Pancreas (tissue), 10 donors: Measurements from ENCODE around the gene MYOG. TPM values are rescaled to one million over a fixed set of nuclear protein-coding genes. Genes with fewer than 3 reads are reported as not detected.

Experiments
- ATAC-seq, 4 donors: fragments of 200-7000 bp; cut with Tn5 transposase; one replicate each; pipeline versions ENCODE4 v1.8.0 to v1.9.1; 2020; ENCODE audit warnings: mild to moderate bottlenecking in 4 of 4, moderate library complexity in 4 of 4
- DNase-seq, 6 donors: peaks; one replicate each; pipeline ENCODE4 v3.0.0-alpha.2; 2020
- FAIRE-seq: peaks from 2 replicates; lab custom pipeline; 2012; peaks lifted over from hg19 to GRCh38; lab: Jason Lieb, UNC
- H3K27ac ChIP-seq, 4 donors: fragments of 200-600 bp; sonication (generic); 1 replicate in 3 of 4; 2 replicates in 1 of 4; pipeline versions ENCODE4 v1.5.0 to v1.8.0; 2020
- H3K27me3 ChIP-seq, 4 donors: fragments of 200-600 bp; one replicate each; pipeline ENCODE4 v1.8.0; 2021
- H3K36me3 ChIP-seq, 3 donors: fragments of 200-600 bp; sonication (generic) in 1 of 3; one replicate each; pipeline versions ENCODE4 v1.5.0 to v1.8.0; 2020 to 2021
- H3K4me1 ChIP-seq, 3 donors: fragments of 200-600 bp; one replicate each; pipeline ENCODE4 v1.8.0; 2021
- H3K4me3 ChIP-seq, 4 donors: fragments of 200-600 bp; sonication (generic) in 2 of 4; one replicate each; pipeline versions ENCODE4 v1.5.0 to v1.8.0; 2020 to 2021
- H3K9me3 ChIP-seq, 4 donors: fragments of 200-600 bp; one replicate each; pipeline ENCODE4 v1.8.0; 2021
- CTCF ChIP-seq, 4 donors: fragments of 200-600 bp; sonication (generic) in 3 of 4; IDR thresholded peaks; one replicate each; pipeline versions ENCODE4 v1.5.0 to v1.8.0; 2021; ENCODE audit warnings: antibody characterized with exemption in 4 of 4
- WGBS, 2 donors: extraction: QIAGEN DNeasy Blood & Tissue Kit; methylation state at CpG; one replicate each; pipeline ENCODE4 v1.1.7; 2013; 5-methylcytosine and 5-hydroxymethylcytosine counted together
- intact Hi-C, 3 donors: fragments of 100-400 bp; cut with DNase I; formaldehyde crosslinking; loops; one replicate each; pipeline versions ENCODE4 v1.11.1 to v1.14.2; 2022
- polyA plus RNA-seq, 2 donors: library from polyadenylated mRNA; stranded (reverse); fragments of 200-250 nt; gene quantifications; one replicate each; pipeline ENCODE4 v1.2.3, GENCODE V29; 2013
- total RNA-seq, 6 donors: library from RNA; stranded (reverse); fragmentation: NEBNext Ultra II Directional in 4 of 6; extraction: Animal tissue kit (Norgen Biotek cat#: 25700) in 4 of 6; gene quantifications; one replicate each; pipeline versions ENCODE4 v1.2.1 to v1.2.4, GENCODE V29; 2021 to 2023
- donor health status: healthy with polysubstance abuse.
- donor health status: DM: no; HTN: no; CAD: no; lungs with moderate emphysema.
- donor health status: DM: no; HTN: no; CAD: no.
- donor health status: control.
- donor health status: control.
- donor health status: Bipolar disorder and iron deficiency.
- donor health status: DM: yes; HTN: yes; CAD: no.
- donor health status: DM: no; HTN: no; CAD: no.
- donor health status: DM: no; HTN: no; CAD: no.
- donor health status: DM: yes; HTN: yes; CAD: no.

MYOG gene
- total and polyA plus RNA-seq, 8 donors = 0.07 TPM; not detected in 7

- Histone ChIP-seq H3K27ac (no peak overlapping the region), H3K27me3 (no peaks in the 10 kb centered on the region), H3K9me3 (no peaks in the 10 kb centered on the region), H3K4me1 (no peaks in the 10 kb centered on the region), H3K4me3 (no peak overlapping the region), H3K36me3 (no peaks in the 10 kb centered on the region)
- TF ChIP-seq CTCF (IDR thresholded peaks at IDR 0.05) = no peak
- FAIRE-seq (no peak), DNase-seq (no peak), ATAC-seq (no peak)
- intact Hi-C loops = no loop called here
- 70 to 83% methylated on average over 4 of the region's 4 CpGs for WGBS, 2 donors
These were observed 36.7 kb downstream of the MYOG start for GRCh38 chr1:203049077-203049476.

- DNase-seq (no peak), ATAC-seq (peak in 2 of 4 donors; percentile 20 to 25), FAIRE-seq (no peak)
- no peaks in the 10 kb centered on the region for H3K27me3 ChIP-seq
- no peaks in the 10 kb centered on the region for H3K36me3 ChIP-seq
- WGBS, 2 donors = 59 to 62% methylated on average over 19 to 23 of the region's 23 CpGs
- TF ChIP-seq CTCF (IDR thresholded peaks at IDR 0.05) = no peak
- H3K9me3 ChIP-seq = no peaks in the 10 kb centered on the region
- H3K4me3 ChIP-seq = no peak overlapping the region
- H3K4me1 ChIP-seq = no peaks in the 10 kb centered on the region
- H3K27ac ChIP-seq = no peak overlapping the region
- intact Hi-C loops = no loop called here
These were observed 37.2 kb downstream of the MYOG start for GRCh38 chr1:203048555-203049051.

GRCh38 chr1:203048086-203048485, 37.7 kb downstream of the MYOG start:
- Histone ChIP-seq H3K9me3 (no peaks in the 10 kb centered on the region), H3K27me3 (no peaks in the 10 kb centered on the region), H3K27ac (no peak overlapping the region), H3K4me1 (no peaks in the 10 kb centered on the region), H3K4me3 (no peak overlapping the region), H3K36me3 (no peaks in the 10 kb centered on the region)
- no peak for ATAC-seq
- no peak for FAIRE-seq
- TF ChIP-seq CTCF (IDR thresholded peaks at IDR 0.05) = no peak
- DNase-seq = no peak
- WGBS, 2 donors = 76 to 86% methylated on average over 11 of the region's 11 CpGs
- intact Hi-C loops = no loop called here

GRCh38 chr1:203046984-203047630, 38.7 kb downstream of the MYOG start:
- no peaks in the 10 kb centered on the region for H3K36me3 ChIP-seq
- TF ChIP-seq CTCF (IDR thresholded peaks at IDR 0.05) = no peak
- H3K4me1 ChIP-seq = no peaks in the 10 kb centered on the region
- H3K9me3 ChIP-seq = no peaks in the 10 kb centered on the region
- FAIRE-seq (no peak), ATAC-seq (peak in 2 of 4 donors; percentile 47 to 63), DNase-seq (no peak)
- no peak overlapping the region for H3K27ac ChIP-seq
- intact Hi-C loops = no loop called here
- H3K4me3 ChIP-seq = no peak overlapping the region
- H3K27me3 ChIP-seq = no peaks in the 10 kb centered on the region
- 62 to 63% methylated on average over 15 of the region's 15 CpGs for WGBS, 2 donors
